NT2/D1 (cell line): Measurements from ENCODE around the gene CRADD.

Experiments
- DNase-seq: peaks from one replicate; pipeline ENCODE4 v3.0.0-alpha.2; 2011; ENCODE audit warnings: low read depth, low spot score
- H3K27me3 ChIP-seq: 2 replicates; pipeline ENCODE4 v1.6.0; 2011; ENCODE audit warnings: mild to moderate bottlenecking; ENCODE audit not compliant: insufficient read length, insufficient read depth
- H3K36me3 ChIP-seq: 2 replicates; pipeline ENCODE4 v1.6.1; 2011; ENCODE audit warnings: mild to moderate bottlenecking, low read length, mixed read lengths; ENCODE audit not compliant: insufficient read depth, insufficient read length
- H3K4me1 ChIP-seq: 2 replicates; pipeline ENCODE4 v1.5.1; 2011; ENCODE audit not compliant: insufficient read depth, insufficient read length
- H3K4me3 ChIP-seq: 2 replicates; pipeline ENCODE4 v1.5.1; 2011; ENCODE audit warnings: low read depth; ENCODE audit not compliant: insufficient read length
- H3K9ac ChIP-seq: 2 replicates; pipeline ENCODE4 v1.6.0; 2011; ENCODE audit warnings: low read depth; ENCODE audit not compliant: insufficient read length
- H3K9me3 ChIP-seq: 2 replicates; pipeline ENCODE4 v1.5.1; 2011; ENCODE audit warnings: mild to moderate bottlenecking, low read length; ENCODE audit not compliant: insufficient read depth
- SUZ12 ChIP-seq: IDR thresholded peaks from 2 replicates; pipeline ENCODE4 v1.6.1; 2011; ENCODE audit not compliant: insufficient read length, insufficient read depth; ENCODE audit errors: extremely low read depth
- YY1 ChIP-seq: IDR thresholded peaks from 2 replicates; pipeline ENCODE4 v1.6.1; 2011; ENCODE audit not compliant: insufficient read length, insufficient read depth
- ZNF274 ChIP-seq: IDR thresholded peaks from 2 replicates; pipeline ENCODE4 v1.6.1; 2011; ENCODE audit warnings: mild to moderate bottlenecking, low read depth, low read length

Gene CRADD

DNA sequence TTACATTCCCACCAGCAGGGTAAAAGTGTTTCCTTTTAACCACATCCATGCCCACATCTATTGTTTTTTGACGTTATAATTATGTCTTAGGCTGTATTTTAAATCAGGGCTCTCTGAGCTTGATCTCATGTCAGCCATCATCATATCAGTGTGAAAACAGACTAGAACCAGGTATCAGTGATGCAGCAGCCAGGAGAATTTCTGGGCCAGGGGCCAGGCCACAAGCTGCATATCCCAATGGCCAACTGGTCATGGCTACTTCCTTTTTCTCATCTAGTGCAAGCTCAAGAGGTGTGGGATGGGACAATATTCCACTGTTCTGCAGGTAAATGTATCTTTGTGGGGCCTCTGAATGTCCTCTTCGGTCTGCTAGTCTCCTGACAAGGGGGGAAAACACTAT is 125.1 kb downstream of the CRADD start:
- no peak overlapping the region for H3K9ac ChIP-seq
- H3K9me3 ChIP-seq = no peaks in the 10 kb centered on the region
- no peak for DNase-seq
- H3K4me3 ChIP-seq = no peak overlapping the region
- TF ChIP-seq ZNF274 (no peak), YY1 (no peak), SUZ12 (no peak)
- no peaks in the 10 kb centered on the region for H3K36me3 ChIP-seq
- H3K4me1 ChIP-seq = peaks cover 5% of the 10 kb centered on the region
- H3K27me3 ChIP-seq = no peaks in the 10 kb centered on the region

DNA sequence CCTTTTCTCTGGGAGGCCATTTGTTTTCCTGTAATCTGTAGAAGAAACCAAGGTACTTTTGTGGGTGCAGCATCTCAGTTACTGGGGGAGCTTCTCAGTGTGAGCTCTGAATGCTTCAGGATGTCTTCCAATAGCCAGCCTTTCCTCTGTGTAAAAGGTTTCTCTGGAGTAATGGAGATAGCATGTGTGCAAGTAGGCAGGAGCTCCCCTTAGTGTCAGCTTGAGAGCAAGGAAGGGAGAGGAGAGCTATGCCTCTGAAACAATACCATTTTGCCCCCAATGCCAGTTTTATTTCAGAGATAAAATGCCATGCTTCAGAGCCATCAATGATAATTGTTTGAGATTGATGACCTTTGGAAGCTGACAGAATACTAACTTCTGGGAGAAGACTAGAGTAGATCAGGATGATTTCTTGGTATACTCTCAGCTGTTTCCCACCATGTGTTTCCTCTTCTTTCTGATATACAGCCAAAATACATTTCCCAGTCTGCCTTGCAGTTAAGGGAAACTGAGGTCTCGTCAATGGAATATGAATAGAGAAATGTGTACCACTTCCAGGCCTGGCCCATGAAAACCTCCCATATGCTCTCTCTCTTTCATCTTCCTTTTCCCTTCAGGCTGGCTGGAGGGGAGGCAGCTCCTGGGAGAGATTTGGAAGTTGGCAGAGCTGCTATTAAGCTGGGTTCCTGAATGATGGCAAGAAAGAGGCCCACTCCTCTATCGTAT is 125.7 kb downstream of the CRADD start:
- DNase-seq = no peak
- Histone ChIP-seq H3K9me3 (no peaks in the 10 kb centered on the region), H3K4me3 (no peak overlapping the region), H3K4me1 (peaks cover 5% of the 10 kb centered on the region), H3K9ac (no peak overlapping the region), H3K27me3 (no peaks in the 10 kb centered on the region), H3K36me3 (no peaks in the 10 kb centered on the region)
- TF ChIP-seq YY1 = no peak
- TF ChIP-seq ZNF274 = no peak
- no peak for TF ChIP-seq SUZ12

- Histone ChIP-seq H3K9me3 (no peaks in the 10 kb centered on the region), H3K36me3 (no peaks in the 10 kb centered on the region), H3K9ac (no peak overlapping the region), H3K27me3 (no peaks in the 10 kb centered on the region), H3K4me1 (peaks cover 5% of the 10 kb centered on the region), H3K4me3 (no peak overlapping the region)
- TF ChIP-seq SUZ12 (no peak), ZNF274 (no peak), YY1 (no peak)
- DNase-seq = no peak
These were observed 126.2 kb downstream of the CRADD start for GRCh38 chr12:93803424-93803807.

DNA sequence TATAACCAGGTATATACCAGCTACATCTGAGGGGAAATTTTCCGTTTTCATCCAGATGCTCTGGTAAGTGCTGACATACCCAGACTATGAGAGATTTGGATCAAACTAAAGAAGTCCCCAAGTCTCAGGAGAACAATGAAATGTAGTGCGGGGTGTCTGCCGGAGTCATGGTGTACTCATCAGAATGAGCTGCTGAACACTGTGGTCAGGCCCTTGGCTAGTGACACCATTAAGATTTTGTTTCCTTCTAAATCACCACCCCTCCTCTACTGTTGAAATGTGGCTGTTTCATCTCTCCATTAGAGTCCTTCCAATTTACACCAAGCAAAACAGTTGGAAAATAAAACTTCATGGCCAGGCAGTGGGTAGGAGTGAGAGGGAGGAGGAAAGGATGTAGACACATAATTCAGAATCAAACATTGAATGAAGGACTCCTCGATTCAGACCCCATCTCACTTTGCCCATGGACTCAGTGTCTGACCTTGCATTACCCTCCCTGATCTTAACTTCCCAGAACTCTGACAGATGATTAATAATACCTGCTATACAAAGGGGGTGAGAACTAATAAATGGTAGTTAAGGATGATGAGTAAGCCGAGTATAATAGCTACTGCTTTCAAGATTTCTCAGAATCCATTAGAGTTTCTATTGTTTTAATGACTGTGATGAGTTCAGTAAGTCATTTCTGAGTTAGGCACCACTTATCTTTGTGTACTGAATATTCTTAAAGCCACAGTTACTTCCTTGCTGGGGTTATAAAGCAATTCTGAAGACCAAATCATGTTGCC is 127.4 kb downstream of the CRADD start:
- DNase-seq = no peak
- Histone ChIP-seq H3K4me1 (peaks cover 5% of the 10 kb centered on the region), H3K9me3 (no peaks in the 10 kb centered on the region), H3K27me3 (no peaks in the 10 kb centered on the region), H3K9ac (no peak overlapping the region), H3K4me3 (no peak overlapping the region), H3K36me3 (no peaks in the 10 kb centered on the region)
- TF ChIP-seq YY1 (no peak), SUZ12 (no peak), ZNF274 (no peak)

GRCh38 chr12:93805736-93806141 is 128.6 kb downstream of the CRADD start:
- peaks cover 5% of the 10 kb centered on the region for H3K4me1 ChIP-seq
- no peak for TF ChIP-seq YY1
- TF ChIP-seq ZNF274 = no peak
- no peak for TF ChIP-seq SUZ12
- no peak overlapping the region for H3K4me3 ChIP-seq
- H3K36me3 ChIP-seq = no peaks in the 10 kb centered on the region
- H3K27me3 ChIP-seq = no peaks in the 10 kb centered on the region
- DNase-seq = no peak
- no peak overlapping the region for H3K9ac ChIP-seq
- H3K9me3 ChIP-seq = no peaks in the 10 kb centered on the region

DNA sequence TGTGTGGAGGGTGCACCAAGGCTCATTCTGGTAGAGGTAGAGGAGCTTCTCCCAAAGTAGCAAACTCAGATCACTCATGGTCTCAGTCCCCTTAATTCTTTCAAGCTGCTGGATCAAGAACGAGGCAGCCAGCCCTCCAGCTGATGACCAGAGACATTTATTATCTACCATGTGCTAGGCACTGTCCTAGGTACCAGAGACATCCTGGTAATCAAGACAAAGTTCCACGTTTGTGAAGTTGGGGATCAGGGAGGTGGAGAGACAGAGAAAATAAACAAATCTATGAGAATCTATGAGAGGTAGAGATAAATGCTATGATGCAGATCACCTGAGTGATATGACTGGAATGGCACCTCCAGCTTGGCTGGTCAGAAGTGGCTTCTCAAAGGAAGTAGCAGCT is 130.2 kb downstream of the CRADD start:
- peaks cover 8% of the 10 kb centered on the region for H3K4me1 ChIP-seq
- no peaks in the 10 kb centered on the region for H3K36me3 ChIP-seq
- H3K9me3 ChIP-seq = no peaks in the 10 kb centered on the region
- H3K27me3 ChIP-seq = no peaks in the 10 kb centered on the region
- no peak overlapping the region for H3K9ac ChIP-seq
- no peak overlapping the region for H3K4me3 ChIP-seq
- DNase-seq = no peak
- no peak for TF ChIP-seq ZNF274
- TF ChIP-seq YY1 = no peak

DNA sequence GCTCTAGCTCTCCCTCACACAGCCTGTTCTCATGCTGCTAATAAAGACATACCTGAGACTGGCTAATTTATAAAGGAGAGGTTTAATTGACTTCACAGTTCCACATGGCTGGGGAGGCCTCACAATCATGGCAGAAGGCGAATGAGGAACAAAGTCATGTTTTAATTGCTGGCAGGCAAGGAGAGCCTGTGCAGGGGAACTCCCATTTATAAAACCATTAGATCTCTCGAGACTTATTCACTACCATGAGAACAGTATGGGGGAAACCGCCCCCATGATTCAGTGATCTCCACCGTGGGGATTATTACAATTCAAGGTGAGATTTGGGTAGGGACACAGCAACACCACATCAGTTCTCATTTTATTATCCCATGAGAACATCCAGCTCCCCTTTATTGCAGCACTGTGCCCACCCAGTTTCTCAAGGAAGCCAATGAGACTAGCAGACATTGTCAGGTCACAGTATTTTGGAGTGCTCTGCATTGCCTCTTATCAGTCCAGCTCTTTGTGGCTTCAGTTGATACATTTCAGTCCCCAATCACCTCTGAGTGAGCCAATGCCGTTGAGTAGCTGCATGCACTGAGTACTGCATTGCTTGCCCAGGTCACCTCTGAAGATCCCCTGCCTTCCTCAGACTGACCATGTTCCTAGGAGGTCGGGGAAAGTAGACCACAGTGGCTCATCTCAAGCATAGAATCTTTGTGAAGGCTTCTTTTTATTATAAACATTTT is 131.2 kb downstream of the CRADD start:
- Histone ChIP-seq H3K4me3 (no peak overlapping the region), H3K9ac (no peak overlapping the region), H3K36me3 (no peaks in the 10 kb centered on the region), H3K27me3 (no peaks in the 10 kb centered on the region), H3K4me1 (peaks cover 3% of the 10 kb centered on the region), H3K9me3 (no peaks in the 10 kb centered on the region)
- DNase-seq = no peak
- TF ChIP-seq YY1 = no peak
- TF ChIP-seq ZNF274 = no peak
- no peak for TF ChIP-seq SUZ12
